Limb (tissue), 2 donors: ENCODE results near the gene BORCS5.

ENCODE experiments used
- DNase-seq, 2 donors: peaks; one replicate each; pipeline ENCODE4 v3.0.0-alpha.2; 2016; ENCODE audit errors: extremely low spot score in 2 of 2

BORCS5 gene

DNA sequence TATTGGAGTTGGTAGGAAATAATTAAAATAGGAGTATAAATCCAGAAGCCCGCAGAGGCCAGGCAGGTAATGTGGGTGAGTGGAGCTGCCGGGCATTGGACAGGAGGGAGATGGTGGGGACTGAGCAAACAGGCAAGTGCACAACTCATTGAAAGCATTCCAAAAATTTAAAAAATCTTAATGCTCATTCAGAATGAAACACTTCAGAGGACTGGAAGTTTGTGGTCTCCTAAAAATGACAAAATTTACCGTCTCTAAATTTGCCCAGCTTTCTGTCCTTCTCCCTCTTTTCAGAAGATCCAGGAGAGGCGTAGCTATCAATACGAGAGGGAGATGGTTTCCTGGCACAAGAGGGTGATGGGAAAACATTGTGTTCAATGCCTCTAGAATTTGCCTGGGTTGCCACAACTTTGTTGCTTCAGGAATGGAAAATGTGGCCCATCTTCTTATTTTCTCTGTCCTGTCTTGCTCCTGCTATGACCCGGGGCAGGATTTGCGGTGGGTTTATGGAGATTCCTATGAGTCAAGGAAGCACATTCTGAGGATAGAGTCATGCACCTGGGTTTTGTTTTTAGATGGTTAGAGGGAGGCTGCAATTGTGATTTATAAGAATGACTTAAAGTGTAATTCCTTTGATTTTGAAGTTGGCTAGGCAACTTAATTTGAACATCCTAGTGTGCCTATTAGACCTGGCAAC is 72.2 kb downstream of the BORCS5 start:
- DNase-seq, result no peak

DNA sequence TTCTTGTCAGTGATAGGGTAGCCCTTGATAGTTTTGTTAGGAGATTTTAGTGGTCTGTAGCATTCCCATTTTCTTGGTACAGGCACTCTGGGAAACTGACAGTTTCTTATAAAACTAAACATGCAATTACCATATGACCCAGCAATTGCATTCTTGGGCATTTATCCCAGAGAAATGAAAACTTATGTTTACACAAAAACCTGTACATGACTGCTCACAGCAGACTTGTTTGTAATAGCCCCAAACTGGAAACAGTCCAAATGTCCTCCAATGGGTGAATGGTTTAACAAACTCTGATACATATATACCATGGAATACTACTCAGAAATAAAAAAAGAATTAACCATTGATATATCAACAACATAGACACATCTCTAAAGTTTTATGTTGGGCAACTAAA is 75.5 kb downstream of the BORCS5 start:
- no peak for DNase-seq

- DNase-seq, result no peak
These were observed 76.4 kb downstream of the BORCS5 start for GRCh38 chr12:12433203-12433731.

DNA sequence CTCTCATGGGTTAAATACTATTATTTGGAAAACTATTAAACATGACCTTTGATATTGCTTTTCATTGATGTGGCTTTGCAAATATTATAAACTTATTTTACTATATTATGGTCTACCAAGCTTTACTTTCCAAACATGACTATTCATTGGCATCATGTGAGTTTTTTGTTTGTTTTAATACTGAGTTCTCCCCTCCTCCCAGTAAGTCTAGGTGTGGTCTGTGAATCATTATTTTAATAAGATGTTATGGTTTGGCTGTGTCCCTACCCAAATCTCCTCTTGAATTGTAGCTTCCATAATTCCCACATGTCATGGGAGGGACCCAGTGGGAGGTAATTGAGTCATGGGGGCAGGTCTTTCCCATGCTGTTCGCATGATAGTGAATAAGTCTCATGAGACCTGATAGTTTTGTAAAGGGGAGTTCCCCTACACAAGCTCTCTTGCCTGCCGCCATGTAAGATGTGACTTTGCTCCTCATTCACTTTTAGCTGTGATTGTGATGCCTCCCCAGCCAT is 80.0 kb downstream of the BORCS5 start:
- DNase-seq, result no peak

DNA sequence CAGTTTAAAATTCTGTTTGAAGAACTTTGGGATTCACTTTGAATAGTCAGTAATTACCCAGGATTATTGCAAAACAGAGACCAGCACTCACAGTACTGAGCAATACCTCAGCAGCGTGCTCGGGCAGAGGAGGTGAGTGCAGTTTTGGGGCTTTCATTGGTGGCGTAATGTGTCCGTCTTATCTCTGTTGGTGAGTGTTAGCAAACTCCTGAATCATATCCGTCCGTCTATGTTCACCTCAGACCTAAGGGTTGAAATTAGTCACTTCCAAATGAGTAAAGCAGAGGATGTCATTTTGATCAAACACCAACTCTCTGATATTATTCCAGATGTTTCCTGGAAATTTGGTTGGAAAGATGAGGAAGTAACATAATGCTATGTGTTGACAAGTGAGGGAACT is 82.8 kb downstream of the BORCS5 start:
- DNase-seq, result no peak

DNA sequence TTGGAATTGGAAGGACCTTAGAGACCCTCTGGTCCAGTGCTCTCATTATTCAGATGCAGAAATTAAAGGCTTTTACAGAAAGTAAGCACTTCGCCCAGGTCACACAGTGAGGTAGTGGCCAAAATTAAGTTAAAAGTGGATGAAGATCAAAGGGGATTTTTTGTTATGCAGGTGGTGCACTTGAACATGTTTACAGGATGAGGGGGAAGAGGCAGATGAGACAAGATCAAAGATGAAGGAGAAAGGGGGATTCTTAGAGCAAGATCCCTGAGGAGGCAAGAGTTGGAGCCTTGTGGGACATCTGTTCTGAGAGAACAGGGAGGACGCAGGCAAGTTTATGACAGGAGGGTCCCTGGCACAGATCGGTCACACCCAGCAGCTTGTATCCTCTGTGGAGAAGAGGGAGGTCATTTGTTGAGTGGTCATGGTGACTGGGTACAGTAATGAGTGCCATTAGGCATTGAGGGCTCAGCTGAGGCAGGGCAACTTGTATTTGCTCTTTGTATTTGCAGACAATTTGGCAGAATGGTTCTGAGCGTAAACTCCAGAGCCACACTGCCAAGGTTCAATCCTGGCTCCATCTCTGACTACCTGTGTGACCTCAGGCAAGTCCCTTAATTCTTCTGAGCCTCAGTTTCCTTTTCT is 84.0 kb downstream of the BORCS5 start:
- DNase-seq, result no peak

DNA sequence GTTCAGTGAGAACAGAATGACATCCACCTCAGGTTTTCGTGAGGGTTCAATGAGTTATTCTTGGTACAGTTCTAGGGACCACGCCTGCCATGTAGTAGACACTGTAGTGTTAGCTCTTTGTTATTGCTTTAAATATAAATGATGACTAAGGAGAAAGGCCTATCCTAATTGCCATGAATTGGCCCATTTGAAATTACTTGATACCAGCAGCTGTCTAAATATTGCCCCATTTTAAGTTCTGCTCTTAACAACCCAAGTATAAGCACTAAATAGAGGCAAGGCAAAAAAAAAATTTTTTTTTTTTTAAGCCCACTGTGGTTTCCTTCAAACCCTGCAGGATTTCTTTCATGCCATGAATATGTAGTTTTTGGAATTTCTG is 84.5 kb downstream of the BORCS5 start:
- no peak for DNase-seq

GRCh38 chr12:12441843-12442461 is 85.1 kb downstream of the BORCS5 start:
- DNase-seq, result no peak

DNA sequence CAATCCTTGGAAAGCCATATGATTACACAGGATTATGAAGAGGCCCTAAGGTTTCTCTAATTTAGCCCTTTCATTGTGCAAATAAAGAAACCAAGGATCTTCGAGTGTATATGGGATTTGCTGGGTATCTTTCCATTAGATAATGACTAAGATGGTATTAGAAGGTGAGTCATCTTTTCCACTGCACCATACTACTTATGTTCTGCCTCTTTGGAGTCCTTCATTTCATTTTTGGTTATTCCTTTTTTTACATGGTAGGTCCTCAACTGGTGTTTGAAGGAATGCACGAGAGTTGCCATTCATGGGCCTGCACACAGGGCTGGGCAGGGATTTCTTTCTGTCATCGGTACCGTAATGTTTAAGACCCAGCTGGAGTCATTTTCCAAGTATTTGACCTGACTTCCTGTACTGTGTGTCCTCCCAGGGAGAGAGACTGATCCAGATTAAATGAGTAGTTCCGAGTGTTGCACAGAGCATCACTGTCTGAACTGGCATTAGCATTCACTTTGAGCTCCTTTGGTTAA is 85.7 kb downstream of the BORCS5 start:
- DNase-seq, result no peak

GRCh38 chr12:12443431-12443878 is 86.6 kb downstream of the BORCS5 start:
- peak; percentile 71 to 74 for DNase-seq

GRCh38 chr12:12445165-12445881 is 88.4 kb downstream of the BORCS5 start:
- DNase-seq, result no peak

- DNase-seq, result no peak
These were observed 89.0 kb downstream of the BORCS5 start for GRCh38 chr12:12445882-12446181.

DNA sequence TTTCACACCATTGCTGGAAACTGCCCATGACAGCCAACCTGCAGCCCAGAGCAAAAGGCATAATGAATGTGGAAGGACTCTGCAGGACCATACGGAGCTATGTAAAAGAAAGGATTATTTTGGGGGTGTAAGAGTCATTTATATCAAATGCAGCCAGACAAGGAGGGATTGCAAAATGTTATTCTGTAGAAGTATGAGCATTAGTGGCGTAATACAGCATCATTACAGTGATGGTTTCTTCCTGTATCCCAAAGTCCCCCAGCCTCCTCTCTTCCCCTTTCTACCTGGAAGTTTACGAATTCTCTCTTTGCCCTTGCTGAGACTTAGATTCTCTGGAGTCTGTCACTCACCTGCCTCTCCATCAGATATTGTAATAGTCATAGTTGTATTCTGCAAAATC is 89.9 kb downstream of the BORCS5 start:
- DNase-seq, result no peak

GRCh38 chr12:12447236-12447635 is 90.4 kb downstream of the BORCS5 start:
- DNase-seq, result no peak

GRCh38 chr12:12447837-12448236 is 91.0 kb downstream of the BORCS5 start:
- no peak for DNase-seq

DNA sequence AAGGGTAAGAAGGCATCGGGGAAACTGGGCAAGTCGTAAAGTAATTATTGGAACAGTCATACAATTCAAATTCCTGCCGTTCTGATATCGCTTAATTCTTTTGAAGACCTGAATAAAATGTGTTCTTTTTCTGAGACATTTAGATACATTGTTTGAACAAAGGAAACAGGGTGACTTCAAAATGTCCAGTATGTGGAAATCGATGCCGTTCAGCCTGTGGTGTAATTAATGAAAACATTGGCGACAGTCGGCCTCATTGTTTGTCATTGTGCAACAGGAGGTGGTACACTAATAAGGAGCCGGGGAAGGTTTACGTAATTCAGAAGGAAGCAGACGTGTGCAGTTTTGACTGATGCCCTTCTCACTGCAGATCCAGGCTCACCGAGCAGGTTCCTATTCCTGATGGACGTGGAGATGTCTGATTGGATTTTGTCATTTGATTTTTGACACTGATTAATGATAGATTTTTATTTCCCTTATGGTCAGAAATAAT is 92.7 kb downstream of the BORCS5 start:
- no peak for DNase-seq

DNA sequence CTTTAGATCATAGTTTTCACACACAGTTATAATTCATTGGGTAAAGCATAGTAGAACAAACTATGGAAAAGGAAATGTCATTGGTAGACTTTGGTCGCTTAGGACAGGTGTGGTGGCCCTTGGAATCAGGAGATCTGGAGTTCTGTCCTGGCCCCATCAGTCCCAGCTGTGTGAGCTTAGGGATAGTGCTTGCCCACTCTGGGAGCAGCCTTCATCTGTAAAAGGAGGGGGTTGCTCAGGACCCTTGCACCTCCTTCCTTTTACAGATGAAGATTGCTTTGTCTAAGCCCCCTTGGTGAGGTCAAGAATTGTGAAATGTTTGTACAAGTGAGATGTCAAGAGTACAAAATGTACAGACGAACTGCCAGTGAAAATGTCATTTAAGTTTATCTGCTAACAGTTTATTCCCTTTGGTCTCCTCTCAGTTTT is 93.2 kb downstream of the BORCS5 start:
- DNase-seq, result no peak

- no peak for DNase-seq
These were observed 94.2 kb downstream of the BORCS5 start for GRCh38 chr12:12451098-12451497.

GRCh38 chr12:12452326-12452902 is 95.5 kb downstream of the BORCS5 start:
- DNase-seq, result no peak

- DNase-seq, result no peak
These were observed 96.8 kb downstream of the BORCS5 start for GRCh38 chr12:12453635-12454034.

- no peak for DNase-seq
These were observed 97.4 kb downstream of the BORCS5 start for GRCh38 chr12:12454315-12454714.
